SKM-1 treated with dmso at 0.1 percent for 144 hours (cell line): ENCODE data around the gene RAMP3.
A peak's percentile ranks its signal among the peaks of the same experiment; 100 is the strongest.
"Not testable (repeated sequence)": the region's sequence is repeated elsewhere in the genome, so short reads cannot be mapped to it uniquely, and the experiment has no call there.

Source experiments
- DNase-seq: peaks from one replicate; lab custom pipeline; 2025; ENCODE audit not compliant: unreplicated experiment; lab: John Stamatoyannopoulos, UW

Gene RAMP3

DNA sequence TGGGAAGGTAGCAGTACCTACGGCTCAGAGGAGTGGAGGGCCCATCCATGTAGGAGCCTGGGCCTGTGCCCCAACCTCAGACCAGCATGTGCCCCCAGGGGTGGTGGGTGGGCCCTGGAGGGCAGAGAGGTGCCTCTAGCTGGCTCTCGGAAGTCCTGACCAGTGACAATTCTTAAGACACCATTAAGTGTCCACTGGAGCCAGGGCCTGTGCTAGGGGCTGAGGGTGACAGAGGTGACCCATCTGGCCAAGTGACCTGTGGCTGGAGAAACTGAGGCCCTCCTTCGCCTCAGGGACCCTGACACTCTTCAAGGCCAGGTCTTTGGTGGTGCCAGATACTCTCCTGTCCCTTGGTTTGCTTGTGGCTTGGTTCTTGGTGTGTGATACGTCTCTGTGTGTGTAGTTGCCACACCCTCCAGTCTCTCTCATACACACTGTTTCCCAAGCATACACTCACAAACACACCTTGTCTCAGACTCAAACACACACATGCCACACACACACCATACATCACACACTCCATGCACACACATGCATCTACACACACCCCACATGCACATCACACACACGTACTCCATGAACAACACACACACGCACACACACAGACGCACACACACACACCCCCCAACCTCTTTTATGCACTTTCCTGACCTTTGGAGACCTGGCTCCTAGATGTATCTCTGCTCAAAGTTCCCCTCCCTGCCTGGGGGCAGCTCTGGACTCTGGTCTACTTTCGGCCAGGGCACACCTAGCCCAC, 897 bp upstream of the RAMP3 start:
- DNase-seq: no peak

DNA sequence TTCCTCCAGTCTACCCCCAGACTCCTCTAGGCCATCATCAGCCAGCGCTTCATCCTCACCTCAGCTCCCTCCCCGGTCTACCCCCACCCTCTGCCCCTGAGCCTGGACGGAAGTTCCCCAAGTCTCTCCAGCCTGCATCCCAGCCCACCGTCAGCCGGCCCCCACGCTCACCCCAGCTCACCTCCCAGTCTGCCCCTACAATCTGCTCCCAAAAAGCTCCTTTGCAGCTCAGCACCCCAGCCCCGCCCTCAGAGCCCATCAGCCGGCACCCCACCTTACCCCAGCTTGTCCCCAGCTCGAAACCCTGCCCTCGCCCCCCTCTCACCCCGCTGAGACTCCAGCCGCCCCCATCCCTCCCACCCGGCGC, 322 bp upstream of the RAMP3 start:
- DNase-seq: no peak

DNA sequence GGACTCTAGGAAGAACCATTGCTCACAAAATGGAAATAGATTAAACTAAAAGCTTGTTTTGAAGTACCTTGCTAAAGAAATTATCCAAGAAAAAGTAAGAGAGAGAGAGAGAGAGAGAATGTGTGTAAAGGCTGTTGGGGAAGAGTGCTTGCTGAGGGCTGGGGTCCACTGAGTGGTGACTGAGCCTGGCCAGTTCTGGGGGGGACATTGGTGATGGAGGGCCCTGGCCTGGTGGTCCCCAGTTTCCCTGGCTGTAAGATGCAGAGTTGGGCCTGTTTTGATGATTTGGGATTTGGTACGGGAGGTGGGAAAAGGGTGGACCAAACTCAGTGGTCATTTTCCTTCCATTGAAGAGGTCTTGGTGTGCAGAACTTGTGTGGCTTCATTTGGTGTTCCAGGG, 880 bp downstream of the RAMP3 start:
- no peak for DNase-seq

DNA sequence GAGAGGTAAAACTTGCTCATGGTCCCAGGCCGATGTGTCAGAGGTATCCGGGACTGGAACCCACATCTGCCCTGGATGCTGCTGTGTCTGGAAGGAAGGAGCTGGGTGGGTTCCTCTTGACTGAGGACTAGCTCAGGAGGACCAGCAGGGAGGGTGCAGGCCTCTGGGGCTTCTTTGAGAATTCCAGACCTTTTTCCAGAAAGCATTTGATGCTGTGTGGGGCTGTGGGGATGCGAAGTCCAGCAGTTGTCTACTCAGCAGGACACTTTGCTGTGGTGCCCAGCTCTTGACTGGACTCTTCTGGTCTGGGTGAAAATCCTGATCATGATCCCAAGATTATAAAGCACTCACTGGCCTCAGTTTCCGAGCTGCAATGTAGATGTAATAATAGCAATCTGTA, 1.7 kb downstream of the RAMP3 start:
- no peak for DNase-seq

DNA sequence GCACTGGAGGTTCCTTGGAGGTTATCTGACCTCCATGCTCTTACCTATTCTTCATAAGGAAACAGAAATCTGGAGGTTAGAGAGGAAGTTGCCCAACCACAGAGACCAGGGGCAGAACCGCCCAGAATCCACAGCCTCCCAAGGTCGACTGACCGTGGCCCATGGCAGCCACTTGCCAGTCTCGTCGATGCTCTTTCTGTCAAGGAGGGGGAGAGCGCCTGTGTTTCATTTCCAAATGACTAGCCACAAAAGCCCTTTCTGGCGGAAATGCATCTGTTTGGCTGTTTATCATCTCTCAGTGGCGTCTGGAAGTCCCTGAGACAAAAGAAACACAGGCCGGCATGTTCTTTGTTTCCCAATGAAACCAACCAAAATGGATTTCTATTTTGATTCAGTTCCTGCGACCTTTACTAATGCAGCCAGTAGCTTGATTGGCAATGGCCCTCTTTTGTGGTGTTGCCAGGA, 2.9 kb downstream of the RAMP3 start:
- peak; percentile 25 for DNase-seq

DNA sequence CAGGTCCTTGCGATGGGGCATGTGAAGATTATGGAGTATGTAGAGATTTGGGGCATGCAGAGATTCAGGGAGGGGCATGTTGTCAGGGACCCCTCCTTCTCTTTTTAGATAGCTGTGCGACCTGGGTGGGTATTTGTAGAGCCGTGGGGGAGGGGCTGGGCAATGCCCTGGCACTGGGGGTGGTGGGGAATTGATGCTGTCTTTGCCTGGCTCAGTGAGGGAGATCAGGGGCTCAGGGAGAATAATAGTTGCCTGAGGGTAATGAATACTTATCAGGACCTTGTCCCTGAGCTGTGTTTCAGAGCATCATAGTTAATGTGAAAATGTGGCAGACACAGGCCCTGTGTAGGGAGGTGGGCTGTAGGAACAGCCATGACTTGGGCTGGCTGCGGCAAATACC, 3.5 kb downstream of the RAMP3 start:
- DNase-seq: no peak

DNA sequence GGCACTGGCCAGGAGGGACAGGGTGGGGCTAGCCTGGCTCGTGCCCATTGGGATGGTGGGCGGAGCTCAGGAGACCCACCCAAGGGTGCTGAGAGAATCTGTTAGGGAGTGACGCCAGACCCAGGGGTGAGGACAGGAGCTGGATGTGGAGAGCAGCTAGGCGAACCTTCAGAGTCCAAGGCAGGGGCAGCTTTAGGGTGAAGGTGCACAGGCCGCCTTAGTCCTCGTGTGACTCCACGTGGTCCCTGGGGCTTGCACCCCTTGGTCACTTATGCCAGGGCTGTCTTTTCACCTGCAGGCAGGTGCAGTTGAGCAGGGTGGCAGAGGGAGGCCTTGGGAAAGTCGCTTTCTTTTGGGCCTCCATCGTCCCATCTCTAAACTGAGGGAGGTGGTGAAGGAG, 4.3 kb downstream of the RAMP3 start:
- DNase-seq: no peak

DNA sequence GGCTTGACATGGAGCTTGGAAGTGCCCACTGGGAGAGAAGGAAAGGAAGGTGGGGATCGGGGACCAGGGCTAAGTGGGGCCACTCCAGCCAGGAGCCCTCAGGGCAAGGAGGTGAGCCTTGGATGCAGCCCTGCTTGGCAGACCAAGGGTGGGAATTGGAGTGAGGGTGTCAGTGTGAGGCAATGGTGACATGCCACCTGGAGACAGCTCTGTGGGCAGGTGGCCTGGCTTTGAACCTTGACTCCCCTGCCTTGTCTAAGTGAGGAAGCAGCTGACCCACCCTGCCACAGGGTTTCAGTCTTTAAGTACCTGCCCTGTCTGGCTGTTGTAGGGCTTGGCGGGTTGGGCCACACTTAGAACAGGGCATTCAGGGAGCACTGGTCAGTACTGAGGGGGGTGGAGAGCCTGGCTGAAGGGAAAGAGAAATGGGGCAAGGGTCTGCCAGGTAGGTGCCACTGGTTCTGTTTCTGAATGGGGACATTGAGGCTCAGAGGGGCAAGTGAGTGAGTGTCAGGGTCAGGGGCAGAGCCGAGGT, 4.8 kb downstream of the RAMP3 start:
- no peak for DNase-seq

DNA sequence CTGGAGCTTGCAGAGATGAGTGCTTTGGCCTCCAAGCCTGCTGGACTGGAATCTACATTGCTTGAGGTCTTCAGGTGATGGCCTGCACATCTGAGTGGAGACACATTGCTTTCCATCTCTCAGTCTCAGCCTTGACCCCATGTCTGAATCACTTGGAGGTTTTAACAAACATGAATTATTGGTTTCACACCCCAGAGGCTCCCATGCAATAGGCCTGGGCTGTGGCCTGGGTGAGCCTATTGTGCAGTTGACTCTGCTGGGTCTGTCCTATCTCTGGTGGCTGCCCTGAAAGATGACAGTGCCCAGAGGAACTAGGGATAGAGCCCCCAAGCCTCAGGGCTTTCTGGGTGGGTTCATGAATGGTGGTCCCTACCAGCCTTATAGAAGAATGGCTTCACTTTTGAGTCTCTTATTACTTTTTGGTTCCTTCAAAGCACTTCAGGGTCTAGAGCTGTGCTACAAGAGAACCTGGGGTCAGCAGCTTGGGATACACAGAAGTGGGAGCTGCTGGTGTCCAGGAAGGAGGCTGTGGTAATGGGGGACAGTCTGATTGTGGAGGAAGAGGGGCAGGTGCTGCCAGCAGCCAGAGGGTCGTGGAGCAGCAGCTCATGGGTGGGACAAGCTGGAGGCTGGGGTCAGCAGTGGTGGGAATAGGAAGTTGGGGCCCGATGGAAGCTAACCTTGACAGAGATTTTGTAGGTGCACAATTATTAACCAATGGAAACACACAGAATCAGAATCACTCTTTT, 5.5 kb downstream of the RAMP3 start:
- no peak for DNase-seq

DNA sequence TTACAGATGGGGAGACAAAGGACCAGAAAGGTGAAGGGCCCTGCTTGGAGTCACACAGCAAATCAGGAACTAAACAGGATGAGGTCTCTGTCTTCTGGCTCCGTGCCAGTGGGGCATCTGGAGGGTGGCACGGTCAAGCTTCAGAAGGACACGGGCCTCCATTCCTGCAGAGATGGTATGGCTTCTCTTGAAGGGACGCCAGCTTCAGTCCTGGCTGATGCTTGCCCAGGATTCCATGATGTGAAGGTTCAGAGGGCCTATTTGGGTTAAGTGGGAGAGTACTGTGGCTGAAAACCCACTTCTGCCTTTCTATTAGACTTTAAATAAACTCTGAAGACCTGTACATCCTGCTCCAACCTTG, 6.1 kb downstream of the RAMP3 start:
- no peak for DNase-seq

DNA sequence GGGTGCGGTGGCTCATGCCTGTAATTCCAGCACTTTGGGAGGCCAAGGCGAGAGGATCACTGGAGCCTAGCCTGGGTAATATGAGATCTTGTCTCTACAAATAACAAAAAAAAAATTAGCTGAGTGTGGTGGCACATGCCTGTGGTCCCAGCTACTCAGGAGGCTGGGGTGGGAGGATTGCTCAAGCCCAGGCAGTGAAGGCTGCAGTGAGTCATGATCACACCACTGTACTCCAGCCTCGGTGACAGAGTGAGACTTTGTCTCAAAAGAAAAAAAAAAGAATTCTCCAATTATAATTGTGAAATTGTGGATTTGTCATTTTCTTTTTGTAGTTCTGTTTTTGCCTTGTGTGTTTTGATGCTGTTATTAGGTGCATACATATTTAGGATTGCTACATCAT, 6.7 kb downstream of the RAMP3 start:
- not testable (repeated sequence) for DNase-seq

DNA sequence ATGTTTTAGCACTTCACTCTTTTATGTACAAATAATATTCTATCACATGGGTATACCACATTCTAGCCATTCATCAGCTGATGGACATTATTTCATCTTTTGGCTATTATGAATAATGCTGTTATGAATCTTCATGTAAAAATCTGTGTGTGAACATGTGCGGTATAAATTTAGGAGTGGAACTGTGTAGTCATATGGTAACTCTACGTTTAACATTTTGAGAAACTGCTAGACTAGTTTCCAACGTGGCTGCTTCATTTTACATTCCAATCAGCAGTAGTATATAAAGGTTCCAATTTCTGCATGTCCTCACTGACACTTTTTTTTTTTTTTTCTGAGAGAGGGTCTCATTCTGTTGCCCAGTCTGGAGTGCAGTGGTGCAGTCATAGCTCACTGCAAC, 8.3 kb downstream of the RAMP3 start:
- no peak for DNase-seq

DNA sequence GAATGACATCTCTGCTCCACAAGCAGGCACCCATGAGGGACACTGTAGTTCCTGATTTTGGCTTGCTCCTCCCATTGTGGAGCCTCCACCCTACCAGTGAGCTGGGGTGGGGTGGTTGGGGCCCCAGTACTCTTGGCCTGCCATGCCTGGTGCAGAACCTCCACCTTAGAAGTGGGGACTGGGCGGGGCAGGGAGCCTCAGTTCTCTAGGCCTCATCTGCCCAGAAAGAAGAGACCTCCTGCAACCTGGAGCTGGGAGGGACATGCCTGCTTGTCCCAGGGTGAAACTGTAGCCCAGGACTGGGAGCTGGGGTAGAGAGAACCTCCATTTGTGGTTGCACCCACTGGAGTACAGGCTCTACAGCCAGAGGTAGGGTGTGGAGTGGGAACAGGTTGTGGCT, 14.4 kb downstream of the RAMP3 start:
- DNase-seq: no peak

DNA sequence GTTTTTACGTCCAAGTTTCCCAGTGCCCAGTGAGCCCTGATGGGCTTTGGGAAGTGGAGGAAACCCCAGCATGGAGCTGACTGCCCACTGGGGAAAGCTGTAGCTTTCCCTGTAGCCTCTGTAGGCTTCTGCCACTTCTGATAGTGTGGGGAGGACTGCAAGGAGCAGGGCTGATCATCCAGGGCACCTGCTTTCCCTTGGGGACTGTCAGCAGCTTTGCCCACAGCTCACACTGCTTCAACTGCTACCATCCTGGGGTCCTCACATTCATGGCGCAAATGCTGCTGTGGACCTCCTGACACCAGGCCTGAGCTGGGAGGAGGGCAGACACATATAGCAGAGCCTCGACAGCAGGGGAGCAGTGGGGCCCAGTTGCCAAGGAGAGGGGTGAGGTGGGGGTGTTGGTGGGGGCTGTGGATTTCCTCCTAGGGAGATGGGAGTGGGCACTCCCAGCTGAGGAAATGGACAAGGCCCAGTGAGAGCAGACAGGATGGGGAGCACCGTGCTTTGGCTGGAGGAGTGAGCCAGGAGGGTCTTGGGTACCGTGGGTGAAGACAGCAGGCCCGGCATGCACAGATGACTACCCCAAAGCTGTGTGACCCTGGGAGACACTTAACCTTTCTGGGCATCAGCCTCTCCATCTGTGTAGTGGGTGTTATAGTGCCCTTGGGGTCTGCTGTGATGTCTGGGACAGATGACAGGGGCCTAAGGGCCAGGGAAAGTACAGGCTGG, 16.2 kb downstream of the RAMP3 start:
- DNase-seq: no peak

DNA sequence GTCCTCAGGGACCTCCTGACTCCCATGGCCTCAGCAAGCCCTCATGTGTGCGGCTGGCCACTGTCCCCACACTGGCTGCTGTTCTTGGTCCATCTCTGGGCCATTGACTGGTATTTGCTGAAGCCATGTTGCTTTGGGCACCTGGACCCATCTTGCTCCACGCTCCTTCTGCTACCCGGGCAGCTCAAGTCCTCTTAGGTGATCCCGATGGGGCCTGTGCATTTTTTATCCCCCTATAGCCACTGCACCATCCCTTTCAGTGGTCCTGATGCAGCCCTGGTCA, 16.7 kb downstream of the RAMP3 start:
- no peak for DNase-seq

DNA sequence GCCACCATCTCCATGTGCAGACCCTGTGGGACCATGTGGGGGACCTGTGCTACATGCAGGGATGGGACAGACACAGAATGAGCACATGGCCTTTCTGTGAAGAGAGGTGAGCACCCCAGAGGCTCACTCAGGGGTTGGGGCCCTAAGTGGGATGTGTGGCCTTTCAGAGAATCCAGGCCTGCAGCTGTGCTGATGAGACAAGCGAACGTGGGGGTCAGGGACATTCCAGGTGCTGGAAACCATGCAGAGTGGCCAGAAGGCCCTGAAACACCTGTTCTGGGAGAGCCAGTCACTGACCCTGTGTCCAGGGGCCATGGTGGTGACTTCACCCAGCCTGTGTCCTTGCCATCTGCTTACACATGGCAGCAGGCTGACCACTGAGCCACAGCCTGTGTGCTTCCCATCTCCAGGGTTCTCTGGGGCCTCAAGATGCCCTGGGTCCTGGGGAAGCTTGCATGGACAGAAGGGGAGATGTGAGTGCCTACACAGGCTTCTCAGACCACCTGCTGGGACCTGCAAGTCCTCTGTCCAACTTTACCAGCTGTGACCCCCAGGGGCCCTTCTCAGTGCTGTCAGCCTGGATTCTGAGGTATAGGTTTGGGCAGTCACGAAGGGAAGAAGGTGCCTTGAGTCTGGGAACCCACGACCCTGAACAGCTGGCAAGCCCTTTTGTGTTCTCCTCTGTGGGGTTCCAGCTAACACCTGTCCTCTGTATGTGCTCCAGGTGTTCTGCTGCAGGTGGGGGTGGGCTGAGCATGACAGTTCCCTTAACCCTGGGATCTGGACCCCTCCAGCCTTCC, 17.6 kb downstream of the RAMP3 start:
- no peak for DNase-seq

DNA sequence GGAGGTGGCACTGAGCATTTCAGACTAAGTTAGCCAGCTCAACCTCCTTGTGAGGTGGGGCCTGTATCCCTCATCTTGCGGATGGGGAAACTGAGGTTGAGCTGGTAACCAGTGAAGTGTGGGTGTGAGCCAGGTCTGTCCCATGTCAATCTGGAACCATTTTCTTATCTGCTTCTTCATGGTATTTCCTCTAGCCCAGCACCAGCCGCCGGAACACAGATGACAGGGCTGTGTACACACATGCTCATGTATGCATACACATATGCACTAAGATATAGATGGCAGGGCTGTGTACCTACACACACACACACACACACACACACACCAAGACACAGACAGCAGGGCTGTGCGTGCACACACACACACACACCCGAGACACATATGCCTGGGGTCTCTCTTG, 18.5 kb downstream of the RAMP3 start:
- no peak for DNase-seq

DNA sequence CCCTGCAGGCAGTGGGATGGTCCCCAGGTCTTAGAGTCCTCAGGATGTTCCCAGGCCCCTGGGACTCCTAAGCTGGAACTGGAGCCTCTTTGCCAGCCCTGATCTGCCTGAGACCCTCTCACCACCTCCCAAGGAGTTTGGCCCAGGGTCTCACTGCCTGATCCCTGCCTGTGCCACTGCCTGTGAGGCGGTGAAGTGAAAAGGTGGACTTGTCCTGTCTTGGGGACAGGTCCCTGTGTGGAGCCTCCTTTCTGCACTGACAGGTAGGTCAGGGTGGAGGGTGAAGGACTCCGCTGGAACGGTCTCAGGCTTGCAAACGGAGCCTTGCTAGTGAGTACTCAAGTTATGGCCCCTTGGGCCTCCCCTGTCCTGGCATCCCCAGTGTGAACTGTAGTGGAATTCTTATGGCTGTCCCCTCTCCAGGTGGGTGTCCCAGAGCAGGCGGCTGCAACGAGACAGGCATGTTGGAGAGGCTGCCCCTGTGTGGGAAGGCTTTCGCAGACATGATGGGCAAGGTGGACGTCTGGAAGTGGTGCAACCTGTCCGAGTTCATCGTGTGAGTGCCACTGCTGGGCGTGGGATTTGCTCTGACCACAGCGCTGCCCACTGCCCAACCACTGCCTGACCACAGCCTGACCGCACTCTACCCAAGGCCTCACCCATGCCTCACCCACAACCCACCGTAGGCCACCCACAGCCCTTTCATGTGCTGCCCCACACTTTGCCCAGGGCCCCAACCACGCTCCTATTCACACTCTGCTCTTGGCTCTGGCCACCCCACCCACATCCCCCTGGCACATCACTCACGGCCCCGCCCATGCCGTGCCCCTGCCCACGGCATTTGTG, 19.5 kb downstream of the RAMP3 start:
- no peak for DNase-seq

DNA sequence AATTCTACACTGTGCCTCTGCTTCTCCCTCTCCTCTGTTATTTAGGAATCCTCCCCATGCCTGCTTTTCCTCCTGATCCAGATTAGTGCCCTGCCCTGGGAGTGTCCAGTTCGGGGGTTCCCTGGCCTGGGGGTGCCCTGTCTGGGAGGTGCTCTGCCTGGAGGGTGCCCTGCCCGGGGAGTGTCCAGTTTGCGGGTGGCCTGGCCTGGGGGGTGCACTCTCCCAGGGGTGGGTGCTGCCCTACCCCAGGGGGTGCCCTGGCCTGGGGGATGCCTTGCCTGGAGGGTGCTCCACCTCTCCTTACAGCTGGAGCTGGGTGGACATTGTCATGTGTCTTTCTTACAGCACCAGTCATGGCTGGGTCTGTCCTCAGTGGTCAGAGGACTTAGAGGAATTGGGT, 20.2 kb downstream of the RAMP3 start:
- DNase-seq: no peak
